Stimulated activated naive CD8-positive, alpha-beta T cell treated with anti-CD3 and anti-CD28 coated beads, Interleukin-15, amount 100 ng/mL, for 72 hours (primary cell): ENCODE results near the gene XPO4.

Experiments used
- ATAC-seq: fragments of 150-1000 bp; cut with Tn5 transposase; 2 replicates; pipeline ENCODE4 v1.10.0; 2021; ENCODE audit warnings: mild to moderate bottlenecking, moderate library complexity
- DNase-seq, 2 donors: peaks; one replicate each; pipeline ENCODE4 v3.0.0; 2021 to 2022
- H3K27ac Mint-ChIP-seq, 2 donors: one replicate each; pipeline ENCODE4 v1.8.0; 2022; ENCODE audit warnings: mild to moderate bottlenecking in 2 of 2, mixed read lengths in 2 of 2, moderate library complexity in 2 of 2
- H3K27me3 Mint-ChIP-seq: one replicate; pipeline ENCODE4 v1.8.0; 2022; ENCODE audit warnings: mixed read lengths
- H3K4me1 Mint-ChIP-seq: one replicate; pipeline ENCODE4 v1.8.0; 2022; ENCODE audit warnings: mild to moderate bottlenecking, mixed read lengths
- H3K4me3 Mint-ChIP-seq, 2 donors: one replicate each; pipeline ENCODE4 v1.8.0; 2022; ENCODE audit warnings: mild to moderate bottlenecking in 2 of 2, mixed read lengths in 2 of 2, moderate library complexity in 1 of 2
- H3K9me3 Mint-ChIP-seq, 2 donors: one replicate each; pipeline ENCODE4 v1.8.0; 2022; ENCODE audit warnings: mixed read lengths in 2 of 2

Gene XPO4

GRCh38 chr13:20826301-20826700 is 76.2 kb downstream of the XPO4 start:
- Mint-ChIP-seq H3K27ac (no peak overlapping the region), H3K9me3 (no peaks in the 10 kb centered on the region), H3K4me3 (no peak overlapping the region), H3K27me3 (no peaks in the 10 kb centered on the region), H3K4me1 (peaks cover 10% of the 10 kb centered on the region)
- ATAC-seq (no peak), DNase-seq (no peak)

GRCh38 chr13:20825477-20825875 is 77.1 kb downstream of the XPO4 start:
- no peak overlapping the region for H3K27ac Mint-ChIP-seq
- no peak for DNase-seq
- no peaks in the 10 kb centered on the region for H3K9me3 Mint-ChIP-seq
- no peak for ATAC-seq
- no peaks in the 10 kb centered on the region for H3K27me3 Mint-ChIP-seq
- no peak overlapping the region for H3K4me3 Mint-ChIP-seq
- peaks cover 10% of the 10 kb centered on the region for H3K4me1 Mint-ChIP-seq

- Mint-ChIP-seq H3K27ac (no peak overlapping the region), H3K27me3 (no peaks in the 10 kb centered on the region), H3K4me1 (peaks cover 10% of the 10 kb centered on the region), H3K4me3 (no peak overlapping the region), H3K9me3 (no peaks in the 10 kb centered on the region)
- no peak for DNase-seq
- ATAC-seq: no peak
Measured at GRCh38 chr13:20824762-20825476, 77.6 kb downstream of the XPO4 start.

- ATAC-seq (no peak), DNase-seq (no peak)
- Mint-ChIP-seq H3K4me1 (no peaks in the 10 kb centered on the region), H3K27ac (no peak overlapping the region), H3K9me3 (no peaks in the 10 kb centered on the region), H3K4me3 (no peak overlapping the region), H3K27me3 (no peaks in the 10 kb centered on the region)
Measured at GRCh38 chr13:20823071-20823470, 79.5 kb downstream of the XPO4 start.

- H3K27ac Mint-ChIP-seq: no peak overlapping the region
- no peaks in the 10 kb centered on the region for H3K4me1 Mint-ChIP-seq
- no peaks in the 10 kb centered on the region for H3K9me3 Mint-ChIP-seq
- no peak for DNase-seq
- no peaks in the 10 kb centered on the region for H3K27me3 Mint-ChIP-seq
- H3K4me3 Mint-ChIP-seq: no peak overlapping the region
- no peak for ATAC-seq
Measured at GRCh38 chr13:20822406-20822805, 80.1 kb downstream of the XPO4 start.

- Mint-ChIP-seq H3K9me3 (no peaks in the 10 kb centered on the region), H3K27ac (no peak overlapping the region), H3K4me3 (no peak overlapping the region), H3K27me3 (no peaks in the 10 kb centered on the region), H3K4me1 (no peaks in the 10 kb centered on the region)
- DNase-seq: no peak
- no peak for ATAC-seq
Measured at GRCh38 chr13:20819715-20820114, 82.8 kb downstream of the XPO4 start.

- no peak overlapping the region for H3K4me3 Mint-ChIP-seq
- peaks cover 6% of the 10 kb centered on the region for H3K4me1 Mint-ChIP-seq
- no peak for DNase-seq
- H3K27ac Mint-ChIP-seq: no peak overlapping the region
- H3K27me3 Mint-ChIP-seq: no peaks in the 10 kb centered on the region
- no peaks in the 10 kb centered on the region for H3K9me3 Mint-ChIP-seq
- ATAC-seq: no peak
Measured at GRCh38 chr13:20815464-20815863, 87.1 kb downstream of the XPO4 start.

GRCh38 chr13:20814224-20814910 is 88.2 kb downstream of the XPO4 start:
- DNase-seq (no peak), ATAC-seq (no peak)
- no peaks in the 10 kb centered on the region for H3K9me3 Mint-ChIP-seq
- H3K4me3 Mint-ChIP-seq: no peak overlapping the region
- H3K27ac Mint-ChIP-seq: no peak overlapping the region
- H3K27me3 Mint-ChIP-seq: no peaks in the 10 kb centered on the region
- peaks cover 6% of the 10 kb centered on the region for H3K4me1 Mint-ChIP-seq

- Mint-ChIP-seq H3K27ac (no peak overlapping the region), H3K9me3 (no peaks in the 10 kb centered on the region), H3K27me3 (no peaks in the 10 kb centered on the region), H3K4me3 (no peak overlapping the region), H3K4me1 (peaks cover 6% of the 10 kb centered on the region)
- DNase-seq: no peak
- ATAC-seq: no peak
Measured at GRCh38 chr13:20812890-20813289, 89.7 kb downstream of the XPO4 start.

GRCh38 chr13:20810808-20811207 is 91.7 kb downstream of the XPO4 start:
- ATAC-seq: no peak
- no peak for DNase-seq
- H3K4me1 Mint-ChIP-seq: peaks cover 6% of the 10 kb centered on the region
- no peaks in the 10 kb centered on the region for H3K27me3 Mint-ChIP-seq
- no peak overlapping the region for H3K4me3 Mint-ChIP-seq
- H3K27ac Mint-ChIP-seq: peak overlapping the region in 1 of 2 donors; percentile 80
- no peaks in the 10 kb centered on the region for H3K9me3 Mint-ChIP-seq

GRCh38 chr13:20808874-20809273 is 93.7 kb downstream of the XPO4 start:
- no peak for ATAC-seq
- no peaks in the 10 kb centered on the region for H3K9me3 Mint-ChIP-seq
- H3K4me3 Mint-ChIP-seq: no peak overlapping the region
- no peak for DNase-seq
- H3K4me1 Mint-ChIP-seq: peaks cover 6% of the 10 kb centered on the region
- no peaks in the 10 kb centered on the region for H3K27me3 Mint-ChIP-seq
- peak overlapping the region in 1 of 2 donors; percentile 77 for H3K27ac Mint-ChIP-seq

- H3K27ac Mint-ChIP-seq: peak overlapping the region; percentile 73 to 79
- no peaks in the 10 kb centered on the region for H3K27me3 Mint-ChIP-seq
- DNase-seq (no peak), ATAC-seq (peak; percentile 54)
- peaks cover 18% of the 10 kb centered on the region for H3K4me1 Mint-ChIP-seq
- no peak overlapping the region for H3K4me3 Mint-ChIP-seq
- no peaks in the 10 kb centered on the region for H3K9me3 Mint-ChIP-seq
Measured at GRCh38 chr13:20803180-20803965, 99.2 kb downstream of the XPO4 start.

GRCh38 chr13:20801707-20802106 is 100.8 kb downstream of the XPO4 start:
- Mint-ChIP-seq H3K27ac (no peak overlapping the region), H3K4me3 (no peak overlapping the region), H3K9me3 (no peaks in the 10 kb centered on the region), H3K4me1 (peaks cover 32% of the 10 kb centered on the region), H3K27me3 (no peaks in the 10 kb centered on the region)
- DNase-seq: no peak
- no peak for ATAC-seq

GRCh38 chr13:20799726-20800416 is 102.7 kb downstream of the XPO4 start:
- ATAC-seq (no peak), DNase-seq (no peak)
- peaks cover 32% of the 10 kb centered on the region for H3K4me1 Mint-ChIP-seq
- H3K4me3 Mint-ChIP-seq: no peak overlapping the region
- H3K9me3 Mint-ChIP-seq: no peaks in the 10 kb centered on the region
- no peak overlapping the region for H3K27ac Mint-ChIP-seq
- H3K27me3 Mint-ChIP-seq: no peaks in the 10 kb centered on the region

GRCh38 chr13:20798027-20798426 is 104.5 kb downstream of the XPO4 start:
- Mint-ChIP-seq H3K27ac (peak overlapping the region in 1 of 2 donors; percentile 76), H3K4me3 (no peak overlapping the region), H3K27me3 (no peaks in the 10 kb centered on the region), H3K9me3 (no peaks in the 10 kb centered on the region), H3K4me1 (peaks cover 25% of the 10 kb centered on the region)
- DNase-seq (no peak), ATAC-seq (no peak)
